ENCODE results near the gene SMARCAL1. TPM values are rescaled to one million over a fixed set of nuclear protein-coding genes. Genes with fewer than 3 reads are reported as not detected.

SMARCAL1 gene
- polyA plus RNA-seq, 1 donor from 2014 or later, result 7.5 TPM

DNA sequence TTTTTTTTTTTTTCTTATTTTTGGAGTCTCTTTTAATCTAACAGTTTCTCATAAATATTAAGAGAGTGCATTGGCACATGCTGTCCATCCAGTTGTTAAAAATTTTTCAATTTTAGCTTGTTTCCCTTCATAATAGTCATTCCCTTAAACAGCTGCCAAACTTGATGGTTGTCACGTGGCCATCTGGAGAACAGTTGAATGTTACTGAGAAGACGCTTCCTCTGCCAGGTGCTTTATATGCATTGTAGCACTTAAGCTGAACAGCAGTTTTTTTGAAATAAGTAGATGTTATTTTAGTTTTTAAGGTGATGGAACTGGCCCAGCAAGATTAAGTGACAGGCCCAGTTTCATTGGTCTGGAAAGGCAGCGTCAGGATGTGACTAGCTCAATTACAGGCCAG lies 3.3 kb downstream of the SMARCAL1 start:
- Histone ChIP-seq H3K27ac (ENCODE audit: low read length) (no peak overlapping the region), H3K36me3 (ENCODE audit: insufficient read depth, low read length) (peaks cover 4% of the 10 kb centered on the region), H3K27me3 (ENCODE audit: insufficient read depth, low read depth, low read length) (no peaks in the 10 kb centered on the region), H3K79me2 (replicated peaks; ENCODE audit: insufficient read depth, low read length) (peaks cover 3% of the 10 kb centered on the region), H3F3A (ENCODE audit: insufficient read depth, low read length, poor library complexity, severe bottlenecking) (no peaks in the 10 kb centered on the region), H3K4me2 (ENCODE audit: low read length) (no peak overlapping the region), H4K20me1 (ENCODE audit: insufficient read depth) (no peaks in the 10 kb centered on the region), H3K9ac (ENCODE audit: low read length) (no peak overlapping the region), H3K9me2 (ENCODE audit: insufficient read depth, low read length) (no peaks in the 10 kb centered on the region), H3K4me3 (ENCODE audit: low read length) (no peak overlapping the region), H3K9me3 (ENCODE audit: low read length) (no peaks in the 10 kb centered on the region), H2AFZ (ENCODE audit: low read depth, low read length) (no peak overlapping the region)
- TF ChIP-seq RAD21 (conservative IDR thresholded peaks at IDR 0.05) (no peak), EZH2 (IDR thresholded peaks at IDR 0.05; ENCODE audit: borderline replicate concordance, insufficient read depth, low read length, poor library complexity, severe bottlenecking) (no peak), EP300 (conservative IDR thresholded peaks at IDR 0.05; ENCODE audit: poor library complexity, severe bottlenecking) (no peak), MXI1 (conservative IDR thresholded peaks at IDR 0.05; ENCODE audit: poor library complexity, severe bottlenecking) (no peak), SMC3 (conservative IDR thresholded peaks at IDR 0.05; ENCODE audit: poor library complexity) (no peak), TAF1 (IDR thresholded peaks at IDR 0.05; ENCODE audit: low read depth) (no peak), POLR2AphosphoS5 (IDR thresholded peaks at IDR 0.05) (no peak)
- TF ChIP-seq, protein P1, sequence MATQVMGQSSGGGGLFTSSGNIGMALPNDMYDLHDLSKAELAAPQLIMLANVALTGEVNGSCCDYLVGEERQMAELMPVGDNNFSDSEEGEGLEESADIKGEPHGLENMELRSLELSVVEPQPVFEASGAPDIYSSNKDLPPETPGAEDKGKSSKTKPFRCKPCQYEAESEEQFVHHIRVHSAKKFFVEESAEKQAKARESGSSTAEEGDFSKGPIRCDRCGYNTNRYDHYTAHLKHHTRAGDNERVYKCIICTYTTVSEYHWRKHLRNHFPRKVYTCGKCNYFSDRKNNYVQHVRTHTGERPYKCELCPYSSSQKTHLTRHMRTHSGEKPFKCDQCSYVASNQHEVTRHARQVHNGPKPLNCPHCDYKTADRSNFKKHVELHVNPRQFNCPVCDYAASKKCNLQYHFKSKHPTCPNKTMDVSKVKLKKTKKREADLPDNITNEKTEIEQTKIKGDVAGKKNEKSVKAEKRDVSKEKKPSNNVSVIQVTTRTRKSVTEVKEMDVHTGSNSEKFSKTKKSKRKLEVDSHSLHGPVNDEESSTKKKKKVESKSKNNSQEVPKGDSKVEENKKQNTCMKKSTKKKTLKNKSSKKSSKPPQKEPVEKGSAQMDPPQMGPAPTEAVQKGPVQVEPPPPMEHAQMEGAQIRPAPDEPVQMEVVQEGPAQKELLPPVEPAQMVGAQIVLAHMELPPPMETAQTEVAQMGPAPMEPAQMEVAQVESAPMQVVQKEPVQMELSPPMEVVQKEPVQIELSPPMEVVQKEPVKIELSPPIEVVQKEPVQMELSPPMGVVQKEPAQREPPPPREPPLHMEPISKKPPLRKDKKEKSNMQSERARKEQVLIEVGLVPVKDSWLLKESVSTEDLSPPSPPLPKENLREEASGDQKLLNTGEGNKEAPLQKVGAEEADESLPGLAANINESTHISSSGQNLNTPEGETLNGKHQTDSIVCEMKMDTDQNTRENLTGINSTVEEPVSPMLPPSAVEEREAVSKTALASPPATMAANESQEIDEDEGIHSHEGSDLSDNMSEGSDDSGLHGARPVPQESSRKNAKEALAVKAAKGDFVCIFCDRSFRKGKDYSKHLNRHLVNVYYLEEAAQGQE (IDR thresholded peaks at IDR 0.05; ENCODE audit: borderline replicate concordance), result no peak
- TF ChIP-seq, protein P2, sequence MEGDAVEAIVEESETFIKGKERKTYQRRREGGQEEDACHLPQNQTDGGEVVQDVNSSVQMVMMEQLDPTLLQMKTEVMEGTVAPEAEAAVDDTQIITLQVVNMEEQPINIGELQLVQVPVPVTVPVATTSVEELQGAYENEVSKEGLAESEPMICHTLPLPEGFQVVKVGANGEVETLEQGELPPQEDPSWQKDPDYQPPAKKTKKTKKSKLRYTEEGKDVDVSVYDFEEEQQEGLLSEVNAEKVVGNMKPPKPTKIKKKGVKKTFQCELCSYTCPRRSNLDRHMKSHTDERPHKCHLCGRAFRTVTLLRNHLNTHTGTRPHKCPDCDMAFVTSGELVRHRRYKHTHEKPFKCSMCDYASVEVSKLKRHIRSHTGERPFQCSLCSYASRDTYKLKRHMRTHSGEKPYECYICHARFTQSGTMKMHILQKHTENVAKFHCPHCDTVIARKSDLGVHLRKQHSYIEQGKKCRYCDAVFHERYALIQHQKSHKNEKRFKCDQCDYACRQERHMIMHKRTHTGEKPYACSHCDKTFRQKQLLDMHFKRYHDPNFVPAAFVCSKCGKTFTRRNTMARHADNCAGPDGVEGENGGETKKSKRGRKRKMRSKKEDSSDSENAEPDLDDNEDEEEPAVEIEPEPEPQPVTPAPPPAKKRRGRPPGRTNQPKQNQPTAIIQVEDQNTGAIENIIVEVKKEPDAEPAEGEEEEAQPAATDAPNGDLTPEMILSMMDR (IDR thresholded peaks at IDR 0.05; ENCODE audit: poor library complexity, severe bottlenecking), result no peak

DNA sequence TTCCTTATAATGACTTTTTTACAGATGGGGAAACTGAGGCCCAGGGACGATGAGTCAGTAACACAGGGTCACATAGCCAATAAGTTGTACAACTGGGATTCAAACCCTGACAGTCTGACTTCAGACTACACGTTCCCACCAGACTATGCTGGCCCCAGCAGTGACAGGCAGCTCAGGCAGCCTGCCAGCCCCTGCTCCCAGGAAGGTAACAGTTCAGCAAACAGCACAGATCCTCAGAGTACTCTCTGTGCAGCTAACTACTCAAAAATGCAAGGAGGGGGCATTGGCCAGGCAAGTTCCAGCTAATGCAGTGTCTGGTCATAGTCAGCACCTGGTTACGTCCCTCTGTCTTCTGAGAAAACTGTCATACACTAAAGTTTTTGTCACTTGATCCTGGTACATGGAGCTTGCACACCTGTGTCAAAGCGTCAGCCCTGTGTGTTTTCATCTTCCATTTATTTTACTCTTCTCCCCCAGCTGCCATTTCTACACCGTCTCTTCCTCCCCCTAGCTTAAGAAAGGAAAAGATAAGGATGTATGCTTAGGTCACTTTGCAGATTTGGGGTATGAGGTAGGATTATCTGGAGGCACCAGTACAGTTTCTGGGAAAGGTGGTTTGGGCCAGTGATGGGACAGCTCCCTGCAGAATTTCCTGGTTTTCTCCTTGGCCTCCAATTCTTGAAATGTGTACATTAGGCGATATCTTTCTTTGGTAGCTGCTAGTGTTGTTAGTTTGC lies 4.5 kb downstream of the SMARCAL1 start:
- Histone ChIP-seq H3K9ac (ENCODE audit: low read length) (no peak overlapping the region), H4K20me1 (ENCODE audit: insufficient read depth) (no peaks in the 10 kb centered on the region), H3K27ac (ENCODE audit: low read length) (no peak overlapping the region), H3K9me3 (ENCODE audit: low read length) (no peaks in the 10 kb centered on the region), H3K4me2 (ENCODE audit: low read length) (no peak overlapping the region), H3K4me3 (ENCODE audit: low read length) (no peak overlapping the region), H3K79me2 (replicated peaks; ENCODE audit: insufficient read depth, low read length) (peaks cover 3% of the 10 kb centered on the region), H3K27me3 (ENCODE audit: insufficient read depth, low read depth, low read length) (no peaks in the 10 kb centered on the region), H3F3A (ENCODE audit: insufficient read depth, low read length, poor library complexity, severe bottlenecking) (no peaks in the 10 kb centered on the region), H3K36me3 (ENCODE audit: insufficient read depth, low read length) (peaks cover 4% of the 10 kb centered on the region), H2AFZ (ENCODE audit: low read depth, low read length) (no peak overlapping the region), H3K9me2 (ENCODE audit: insufficient read depth, low read length) (no peaks in the 10 kb centered on the region)
- TF ChIP-seq EZH2 (IDR thresholded peaks at IDR 0.05; ENCODE audit: borderline replicate concordance, insufficient read depth, low read length, poor library complexity, severe bottlenecking) (no peak), EP300 (conservative IDR thresholded peaks at IDR 0.05; ENCODE audit: poor library complexity, severe bottlenecking) (no peak), RAD21 (conservative IDR thresholded peaks at IDR 0.05) (no peak), TAF1 (IDR thresholded peaks at IDR 0.05; ENCODE audit: low read depth) (no peak), POLR2AphosphoS5 (IDR thresholded peaks at IDR 0.05) (no peak), SMC3 (conservative IDR thresholded peaks at IDR 0.05; ENCODE audit: poor library complexity) (no peak), MXI1 (conservative IDR thresholded peaks at IDR 0.05; ENCODE audit: poor library complexity, severe bottlenecking) (no peak)
- TF ChIP-seq, protein P1 (IDR thresholded peaks at IDR 0.05; ENCODE audit: borderline replicate concordance), result no peak
- TF ChIP-seq, protein P2 (IDR thresholded peaks at IDR 0.05; ENCODE audit: poor library complexity, severe bottlenecking), result no peak

Measured in neural cell (in vitro differentiated cells).